OCI-LY1 (cell line): Measurements from ENCODE around the gene FAM117B.

ENCODE experiments used
- EZH2 ChIP-seq: fragments of 200-600 bp; sonication (generic), shearing (Covaris generic); IDR thresholded peaks from 2 replicates; pipeline ENCODE4 v1.8.0; 2017; ENCODE audit warnings: borderline replicate concordance, mixed run types, mild to moderate bottlenecking, antibody characterized with exemption, low read length, moderate library complexity, mixed read lengths
- TF ChIP-seq, protein P1 (sequence below): fragments of 200-600 bp; sonication (generic), shearing (Covaris generic); IDR thresholded peaks from 2 replicates; pipeline ENCODE4 v1.5.1; 2017; ENCODE audit warnings: mild to moderate bottlenecking, antibody characterized with exemption, low read length, moderate library complexity, mixed read lengths

DNA sequence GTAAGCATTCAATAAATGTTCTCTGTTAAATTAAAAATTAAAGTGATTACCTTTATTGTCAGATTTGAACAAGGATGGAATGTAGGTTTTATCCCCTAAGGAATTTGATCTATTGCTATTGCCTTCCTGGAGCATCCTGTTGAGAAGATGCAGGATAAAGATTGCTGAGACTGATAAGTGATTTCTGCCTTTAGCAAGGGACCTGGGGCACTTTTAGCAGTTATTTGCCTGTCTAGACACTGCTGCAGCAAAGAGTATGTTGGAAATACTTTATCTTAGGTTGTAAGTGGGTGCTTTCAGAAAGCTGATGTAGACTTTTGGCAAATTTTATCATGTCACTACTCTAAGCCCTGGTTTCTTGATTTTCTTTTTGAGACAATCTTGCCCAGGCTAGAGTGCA, 69.5 kb downstream of the FAM117B start:
- TF ChIP-seq, protein P1, sequence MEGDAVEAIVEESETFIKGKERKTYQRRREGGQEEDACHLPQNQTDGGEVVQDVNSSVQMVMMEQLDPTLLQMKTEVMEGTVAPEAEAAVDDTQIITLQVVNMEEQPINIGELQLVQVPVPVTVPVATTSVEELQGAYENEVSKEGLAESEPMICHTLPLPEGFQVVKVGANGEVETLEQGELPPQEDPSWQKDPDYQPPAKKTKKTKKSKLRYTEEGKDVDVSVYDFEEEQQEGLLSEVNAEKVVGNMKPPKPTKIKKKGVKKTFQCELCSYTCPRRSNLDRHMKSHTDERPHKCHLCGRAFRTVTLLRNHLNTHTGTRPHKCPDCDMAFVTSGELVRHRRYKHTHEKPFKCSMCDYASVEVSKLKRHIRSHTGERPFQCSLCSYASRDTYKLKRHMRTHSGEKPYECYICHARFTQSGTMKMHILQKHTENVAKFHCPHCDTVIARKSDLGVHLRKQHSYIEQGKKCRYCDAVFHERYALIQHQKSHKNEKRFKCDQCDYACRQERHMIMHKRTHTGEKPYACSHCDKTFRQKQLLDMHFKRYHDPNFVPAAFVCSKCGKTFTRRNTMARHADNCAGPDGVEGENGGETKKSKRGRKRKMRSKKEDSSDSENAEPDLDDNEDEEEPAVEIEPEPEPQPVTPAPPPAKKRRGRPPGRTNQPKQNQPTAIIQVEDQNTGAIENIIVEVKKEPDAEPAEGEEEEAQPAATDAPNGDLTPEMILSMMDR: no peak
- no peak for TF ChIP-seq EZH2
